Measurements from ENCODE around the gene KLC4.
"Not testable (repeated sequence)": the region's sequence is repeated elsewhere in the genome, so short reads cannot be mapped to it uniquely, and the experiment has no call there.

The KLC4 gene

GRCh38 chr6:43037197-43037596 lies 22.2 kb upstream of the KLC4 start:
- no peak for DNase-seq

- no peak for DNase-seq
These were observed 21.7 kb upstream of the KLC4 start for GRCh38 chr6:43037706-43038105.

DNA sequence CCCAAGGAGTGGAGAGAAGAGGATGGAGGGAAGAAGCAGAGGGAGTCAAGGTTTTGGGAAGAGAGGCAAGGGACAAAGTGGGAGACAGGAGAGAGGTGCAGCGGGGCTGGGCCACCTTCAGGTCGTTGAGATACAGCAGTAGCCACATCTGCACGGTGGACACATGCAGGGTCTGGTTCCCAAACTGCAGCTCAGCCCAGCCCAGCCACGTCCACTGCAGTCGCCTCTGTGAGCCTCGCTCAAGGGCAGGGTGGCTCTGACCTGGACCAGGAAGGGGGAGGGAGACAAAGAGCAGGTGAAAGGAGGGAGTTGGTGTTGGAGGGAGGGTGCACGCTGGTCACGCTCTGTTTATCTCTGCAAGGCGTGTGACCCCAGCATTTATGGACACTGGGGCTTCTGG lies 20.7 kb upstream of the KLC4 start:
- no peak for DNase-seq

DNA sequence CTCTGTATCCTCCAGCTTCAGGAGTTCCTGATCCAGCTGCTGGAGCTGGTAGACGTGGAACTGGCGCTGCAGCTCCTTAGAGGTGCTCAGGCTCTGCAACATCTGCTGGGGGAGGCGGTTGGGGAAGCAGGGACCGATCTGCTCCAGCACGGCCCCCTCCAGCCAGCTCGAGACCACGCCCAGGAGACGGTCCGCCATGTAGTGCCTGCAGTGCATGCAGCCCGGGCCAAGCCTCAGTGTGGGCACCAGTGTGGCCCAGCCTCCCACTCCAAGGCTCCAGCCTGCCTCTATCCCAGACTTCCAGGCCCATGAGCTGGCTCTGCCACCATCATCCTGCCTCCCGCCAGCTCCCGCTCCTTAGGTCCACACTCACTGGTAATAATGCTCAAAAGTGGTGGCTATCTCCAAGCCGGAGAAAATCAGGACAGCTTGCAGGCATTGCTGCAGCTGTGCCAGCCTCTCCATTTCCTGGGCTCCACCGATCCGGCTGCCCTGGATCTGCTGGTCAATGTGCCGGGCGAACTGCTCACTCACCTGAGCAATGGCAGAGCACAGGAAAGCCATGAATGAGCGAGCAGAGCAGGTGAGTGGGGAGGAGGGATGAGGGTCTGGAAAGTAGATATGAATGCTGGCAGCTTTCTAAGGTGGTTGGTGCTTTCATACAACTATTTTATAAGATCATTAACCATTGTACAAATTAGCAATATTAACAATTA lies 18.7 kb upstream of the KLC4 start:
- no peak for DNase-seq

- not testable (repeated sequence) for DNase-seq
These were observed 18.0 kb upstream of the KLC4 start for GRCh38 chr6:43041475-43041874.

DNA sequence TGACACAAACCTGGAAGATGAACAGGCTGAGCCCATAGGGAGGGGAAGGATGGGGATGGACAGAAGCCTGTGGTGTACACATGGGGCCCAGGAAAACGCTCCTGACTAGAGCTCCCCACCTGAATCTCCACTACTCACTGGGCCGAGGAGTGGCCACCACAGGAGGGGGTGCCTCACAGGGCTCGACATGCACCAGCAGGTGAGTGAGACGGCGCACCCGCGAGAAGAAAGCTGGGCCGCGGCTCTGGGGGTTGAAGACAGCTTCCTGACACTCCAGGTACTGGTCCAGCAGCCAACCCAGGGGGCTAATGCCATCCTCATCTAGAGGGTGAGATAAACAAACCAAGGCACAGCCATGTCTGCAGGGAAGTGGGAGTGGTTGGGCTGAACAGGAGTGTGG lies 16.1 kb upstream of the KLC4 start:
- DNase-seq, result no peak

- DNase-seq, result no peak
These were observed 14.0 kb upstream of the KLC4 start for GRCh38 chr6:43045371-43045930.

GRCh38 chr6:43047998-43048397 lies 11.4 kb upstream of the KLC4 start:
- no peak for DNase-seq

DNA sequence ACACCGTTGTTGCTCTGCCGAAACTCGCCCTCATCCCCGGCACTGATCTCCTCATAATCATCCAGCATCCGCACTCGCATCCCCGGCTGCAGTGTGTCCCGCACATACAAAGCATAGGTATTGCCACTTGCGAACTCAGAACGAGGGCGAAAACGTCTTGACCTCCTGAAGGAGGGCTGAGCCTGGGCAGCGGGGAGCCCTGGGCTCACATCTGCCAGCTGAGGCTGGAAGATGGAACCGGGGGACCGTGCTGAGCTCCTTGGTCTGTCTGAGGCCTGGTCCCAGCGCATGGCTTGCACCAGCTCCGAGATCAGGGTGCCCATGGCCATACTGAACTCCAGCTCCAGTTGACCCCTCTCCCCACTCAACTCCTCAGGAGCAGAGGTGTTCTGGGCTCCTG lies 8.4 kb upstream of the KLC4 start:
- no peak for DNase-seq

GRCh38 chr6:43052225-43052841 lies 7.1 kb upstream of the KLC4 start:
- no peak for DNase-seq

DNA sequence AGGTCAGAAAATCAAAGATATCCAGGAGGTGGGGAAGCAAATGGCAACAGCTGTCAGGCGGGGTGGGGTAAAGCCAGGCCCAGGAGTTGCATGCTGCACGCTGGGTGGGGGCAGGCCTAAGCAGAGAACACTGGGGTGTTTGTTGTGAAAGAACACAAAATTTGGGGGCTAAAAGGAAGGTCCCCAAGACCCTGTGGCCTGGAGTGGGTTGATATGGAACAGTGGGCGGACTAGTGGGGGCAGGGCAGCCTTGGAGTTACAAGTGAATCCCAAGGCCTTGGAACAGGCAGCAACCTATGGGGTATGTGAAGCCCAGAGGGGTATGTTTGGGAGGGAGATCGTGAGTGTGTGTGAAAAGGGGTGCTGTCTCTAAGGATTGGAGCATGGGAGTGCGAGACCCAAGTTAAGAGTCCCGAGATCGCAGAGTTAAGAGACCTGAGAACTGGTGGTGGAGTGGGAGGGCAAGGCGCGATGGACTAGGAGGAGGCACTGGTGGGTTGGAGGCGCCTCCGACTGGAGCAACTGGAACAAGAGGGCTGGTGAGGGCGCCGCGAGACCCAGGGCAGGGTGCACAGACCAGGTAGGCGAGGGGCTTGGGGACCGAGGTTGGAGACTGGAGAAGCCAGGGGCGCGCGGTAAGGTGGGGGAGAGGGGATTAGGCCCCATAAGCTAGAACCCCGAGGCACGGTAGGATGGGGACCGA lies 6.4 kb upstream of the KLC4 start:
- no peak for DNase-seq

DNA sequence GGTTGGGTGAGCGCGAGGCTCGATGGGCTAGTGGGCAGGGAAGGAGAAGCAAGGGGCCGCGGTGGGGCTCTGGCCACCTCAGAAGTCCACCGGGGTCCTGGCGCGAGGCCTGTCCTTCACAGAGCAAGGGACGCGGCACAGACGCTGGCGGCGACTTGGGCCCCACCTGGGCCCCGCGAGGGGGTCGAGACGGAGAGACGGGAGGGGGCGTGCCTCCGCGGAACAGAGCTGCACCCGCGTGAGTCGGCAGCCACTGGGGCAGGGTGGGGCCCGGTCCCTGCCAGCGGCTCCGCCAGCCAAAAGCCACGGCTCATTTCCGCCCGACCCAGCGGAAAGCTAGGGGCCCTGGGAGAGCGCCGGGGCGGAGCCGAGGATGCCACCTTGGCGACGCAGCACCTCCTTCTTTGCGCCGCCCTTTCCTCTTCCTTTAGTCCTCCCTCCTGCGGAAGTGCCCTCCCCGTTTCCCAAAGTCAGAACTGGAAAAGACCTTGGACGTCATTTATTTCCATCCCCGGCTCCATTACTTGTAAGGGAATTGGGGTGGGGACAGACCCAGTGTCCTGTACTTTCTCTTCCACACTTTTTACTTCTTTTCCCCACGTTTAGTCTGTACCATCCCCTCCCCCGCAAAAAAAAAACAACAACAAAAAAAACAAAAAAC lies 5.8 kb upstream of the KLC4 start, which contains the start of gene CUL7:
Gene CUL7, minus strand, starts transcription at position 307 of the 661 bp plus-strand sequence. CDS start 1,063 bp downstream, outside the sequence.
- DNase-seq, result peak; percentile 58 to 71

DNA sequence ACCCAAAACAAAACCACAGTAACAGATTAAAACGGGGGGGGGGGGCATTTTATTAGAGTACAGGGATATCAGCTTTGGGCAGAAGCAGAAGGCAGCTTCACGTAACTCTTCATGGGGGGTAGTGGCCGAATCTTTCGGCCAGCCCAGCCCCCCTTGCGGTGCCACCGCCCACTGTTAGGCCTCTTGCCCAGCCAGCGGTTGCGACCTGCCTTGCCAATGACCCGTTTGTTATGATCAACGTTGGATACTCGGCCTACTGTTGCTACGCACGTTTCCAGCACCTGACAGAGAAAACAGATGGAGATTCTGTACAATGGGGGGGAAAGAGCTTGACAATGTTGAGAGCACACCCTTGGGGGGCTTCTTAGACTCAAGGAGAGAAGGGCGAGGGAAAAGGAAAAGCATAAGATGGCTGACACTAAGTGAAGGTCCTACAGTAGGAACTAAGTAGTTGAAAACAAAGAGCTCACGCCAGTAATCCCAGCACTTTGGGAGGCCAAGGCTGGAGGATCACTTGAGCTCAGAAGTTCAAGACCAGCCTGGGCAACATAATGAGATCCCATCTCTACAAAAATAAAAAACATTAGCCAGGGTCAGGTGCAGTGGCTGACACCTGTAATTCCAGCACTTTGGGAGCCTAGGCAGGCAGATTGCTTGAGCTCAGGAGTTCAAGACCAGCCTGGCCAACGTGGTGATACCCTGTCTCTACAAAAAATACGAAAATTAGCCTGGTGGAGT lies 5.1 kb upstream of the KLC4 start:
- DNase-seq, result no peak

- DNase-seq, result no peak
These were observed 3.5 kb upstream of the KLC4 start for GRCh38 chr6:43055966-43056365.

DNA sequence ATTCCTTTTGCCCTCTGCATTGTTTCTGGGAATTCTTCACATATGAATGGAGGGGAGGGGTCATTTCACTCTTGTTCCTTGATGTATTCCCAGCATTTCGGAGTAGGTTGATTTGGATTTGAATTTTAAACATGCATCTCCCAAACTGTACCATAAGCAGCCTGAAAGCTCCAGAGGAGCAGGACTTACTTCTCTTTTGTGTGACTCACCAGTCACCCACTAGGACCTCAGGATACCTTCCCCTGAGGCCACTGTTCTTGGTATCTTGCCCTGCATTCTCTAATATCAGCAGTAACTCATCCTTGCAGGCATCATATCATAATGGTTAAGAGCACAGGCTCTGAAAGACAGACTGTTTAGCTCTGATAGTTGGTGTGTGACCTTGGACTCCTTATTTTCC lies 900 bp upstream of the KLC4 start:
- no peak for DNase-seq

GRCh38 chr6:43060034-43060754 lies 763 bp downstream of the KLC4 start:
- DNase-seq, result no peak

GRCh38 chr6:43060755-43061633 lies 1.6 kb downstream of the KLC4 start:
- DNase-seq, result no peak

DNA sequence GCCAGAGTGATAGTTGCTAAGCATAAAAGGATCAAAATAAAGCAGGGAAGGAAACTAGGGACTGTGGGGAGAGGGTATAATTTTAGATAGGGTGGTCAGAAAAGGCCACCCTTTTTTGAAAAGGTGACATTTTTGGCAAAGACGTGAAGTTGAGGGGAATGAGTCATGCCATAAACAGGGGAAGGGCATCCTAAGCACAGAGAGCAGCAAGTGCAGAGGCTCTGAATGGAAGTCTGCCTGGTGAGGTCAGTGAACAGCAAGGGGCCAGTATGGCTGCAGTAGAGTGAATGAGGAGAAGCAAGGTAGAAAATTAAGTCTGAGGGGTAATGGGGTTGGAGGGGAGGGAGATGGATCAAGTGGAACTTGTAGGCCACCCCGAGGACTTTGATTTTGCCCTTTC lies 2.4 kb downstream of the KLC4 start:
- DNase-seq, result no peak

GRCh38 chr6:43062818-43063217 lies 3.4 kb downstream of the KLC4 start:
- no peak for DNase-seq

DNA sequence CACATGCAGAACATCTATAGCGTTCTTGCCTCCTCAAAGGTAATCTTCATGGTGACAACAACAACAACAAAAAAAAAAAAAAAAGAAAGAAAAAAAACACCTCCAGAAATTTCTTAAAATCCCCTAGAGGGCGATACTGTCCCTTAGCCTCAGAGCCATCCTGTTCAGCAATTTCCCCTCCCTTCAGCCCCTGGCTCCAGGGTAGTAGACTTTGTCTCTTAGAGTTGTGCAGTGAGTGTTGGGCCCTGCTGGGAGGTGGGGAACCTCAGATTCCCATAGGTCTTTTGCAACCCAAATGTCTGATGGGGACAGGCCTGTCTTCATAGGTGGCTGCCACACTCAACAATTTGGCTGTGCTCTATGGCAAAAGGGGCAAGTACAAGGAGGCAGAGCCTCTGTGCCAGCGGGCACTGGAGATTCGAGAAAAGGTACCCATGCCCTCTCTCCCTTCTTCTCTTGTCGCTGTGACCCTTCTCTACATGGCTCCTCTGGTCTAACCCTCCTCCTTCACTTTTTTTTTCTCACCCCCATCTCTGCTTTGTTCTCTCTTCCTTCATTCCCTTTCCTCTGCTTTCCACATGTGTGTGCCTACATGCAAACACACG lies 10.7 kb downstream of the KLC4 start:
- DNase-seq, result no peak
